NCI-H524 (cell line): ENCODE data around the gene CASKIN2.
"Not testable (repeated sequence)": the region's sequence is repeated elsewhere in the genome, so short reads cannot be mapped to it uniquely, and the experiment has no call there.

Source experiments
- DNase-seq, 2 experiments: peaks; one replicate each; lab custom pipeline; 2025; lab: John Stamatoyannopoulos, UW

Gene CASKIN2

DNA sequence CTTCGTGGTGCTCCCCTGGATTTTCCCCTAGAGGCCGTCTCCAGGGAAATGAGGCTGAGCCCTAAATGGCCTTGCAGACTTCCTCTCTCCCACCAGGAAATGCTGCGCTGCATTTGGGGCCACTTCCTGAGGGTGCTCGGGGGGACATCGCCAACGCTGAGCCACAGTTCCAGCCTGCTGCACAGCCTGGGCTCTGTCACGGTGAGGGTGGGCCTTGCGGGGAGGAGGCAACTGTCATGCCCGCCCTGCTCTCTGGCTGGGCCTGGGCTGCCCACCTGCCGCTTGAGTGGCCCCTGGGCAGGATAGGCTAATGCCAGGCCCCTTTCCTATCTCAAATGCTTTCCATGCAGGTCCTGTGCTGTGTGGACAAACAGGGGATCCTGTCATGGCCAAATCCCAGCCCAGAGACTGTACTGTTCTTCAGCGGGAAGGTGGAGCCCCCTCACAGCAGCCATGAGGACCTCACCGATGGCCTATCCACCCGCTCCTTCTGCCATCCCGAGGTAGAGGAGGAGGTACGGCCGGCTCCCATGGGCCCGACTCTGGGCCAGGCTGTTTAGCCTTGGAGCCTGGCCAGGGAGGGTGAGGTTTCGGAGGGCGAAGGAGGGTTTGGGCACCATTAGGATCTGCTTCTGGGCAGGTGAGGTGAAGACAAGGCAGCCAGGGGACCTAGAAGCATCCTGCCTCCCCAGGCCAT is 24.2 kb downstream of the CASKIN2 start:
- no peak for DNase-seq

DNA sequence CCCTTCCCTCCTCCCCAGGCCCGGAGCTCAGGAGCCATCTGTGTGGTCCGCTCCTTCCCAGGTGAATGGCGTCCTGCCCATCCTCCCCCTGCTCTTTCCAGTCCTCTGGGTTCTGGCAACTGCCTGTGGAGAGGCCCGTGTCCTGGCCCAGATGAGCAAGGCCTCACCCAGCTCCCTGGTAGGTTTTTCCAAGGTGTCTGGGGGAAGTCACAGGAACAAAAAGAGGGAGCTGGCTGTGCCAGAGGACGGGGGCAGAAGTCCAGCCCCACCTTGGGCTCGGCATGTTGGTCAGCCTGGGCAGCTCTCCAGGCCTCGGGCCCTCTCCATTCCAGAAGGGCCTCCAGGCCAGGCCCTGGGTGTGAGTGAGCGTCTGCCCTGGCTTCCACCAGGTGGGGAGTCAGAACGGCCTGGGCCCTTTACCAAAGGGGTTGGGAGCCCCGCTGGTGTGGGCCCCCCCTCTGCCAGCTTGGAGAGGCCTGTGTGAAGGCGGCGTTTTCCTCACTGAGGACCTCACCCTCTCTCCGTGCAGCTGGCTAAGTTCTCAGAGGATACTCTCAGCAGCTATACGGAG is 25.1 kb downstream of the CASKIN2 start:
- DNase-seq, result no peak

- DNase-seq, result no peak
These were observed 25.8 kb downstream of the CASKIN2 start for GRCh38 chr17:75489511-75489955.

- no peak for DNase-seq
These were observed 26.4 kb downstream of the CASKIN2 start for GRCh38 chr17:75488693-75489510.

DNA sequence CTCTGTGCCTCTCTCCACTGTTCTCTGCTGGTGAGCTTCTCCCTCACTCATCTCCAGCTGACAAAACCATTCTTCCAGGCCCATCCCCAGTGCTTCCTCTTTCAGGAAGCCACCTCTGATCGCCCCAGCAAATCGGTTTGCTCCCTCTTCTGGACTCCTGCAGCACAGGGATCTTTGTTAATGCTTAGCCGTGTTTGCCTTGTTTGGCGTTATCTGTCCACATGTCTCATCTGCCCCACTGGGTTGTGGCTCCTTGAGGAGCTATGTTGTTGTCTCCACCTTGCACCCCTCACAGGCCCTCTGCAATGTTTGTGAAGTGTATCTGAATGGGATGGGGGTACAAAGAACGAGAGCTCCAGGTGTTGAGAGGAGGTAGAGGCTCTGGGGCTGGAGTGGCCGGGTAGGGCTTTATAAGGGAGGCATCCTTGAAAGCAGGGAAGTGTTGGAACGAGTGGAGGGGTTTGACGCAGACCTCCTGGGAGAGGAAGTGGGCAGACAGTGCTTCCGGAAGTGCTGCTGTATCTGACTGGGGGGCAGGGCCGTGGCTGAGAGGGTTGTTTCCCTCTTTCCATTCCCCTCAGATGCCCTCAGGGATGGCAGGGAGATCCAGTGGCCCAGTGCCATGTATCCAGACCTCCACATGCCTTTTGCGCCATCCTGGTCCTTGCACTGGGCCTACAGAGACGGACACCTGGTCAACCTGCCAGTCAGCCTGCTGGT is 27.8 kb downstream of the CASKIN2 start:
- no peak for DNase-seq

DNA sequence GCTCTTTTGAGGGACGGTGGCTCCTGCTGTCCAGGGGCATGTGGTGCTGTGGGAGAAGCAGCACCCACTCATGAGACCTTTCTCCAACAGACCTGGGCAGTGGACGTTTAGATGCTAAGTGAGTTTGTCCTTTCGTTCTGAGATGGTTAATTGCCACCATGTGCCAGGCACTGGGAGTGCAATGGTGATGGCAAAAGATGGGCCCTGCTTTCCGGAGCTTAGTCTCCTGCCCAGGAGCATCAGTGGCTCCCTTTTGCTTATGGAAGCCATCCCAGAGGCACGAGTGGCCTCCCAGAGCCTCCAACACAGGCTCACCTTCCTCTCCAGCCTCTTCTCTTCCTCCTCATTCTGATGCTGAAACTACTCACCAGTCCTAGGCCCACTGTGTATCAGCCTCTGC is 28.4 kb downstream of the CASKIN2 start:
- no peak for DNase-seq

- no peak for DNase-seq
These were observed 29.2 kb downstream of the CASKIN2 start for GRCh38 chr17:75486151-75486550.

GRCh38 chr17:75485688-75486087 is 29.6 kb downstream of the CASKIN2 start:
- no peak for DNase-seq

DNA sequence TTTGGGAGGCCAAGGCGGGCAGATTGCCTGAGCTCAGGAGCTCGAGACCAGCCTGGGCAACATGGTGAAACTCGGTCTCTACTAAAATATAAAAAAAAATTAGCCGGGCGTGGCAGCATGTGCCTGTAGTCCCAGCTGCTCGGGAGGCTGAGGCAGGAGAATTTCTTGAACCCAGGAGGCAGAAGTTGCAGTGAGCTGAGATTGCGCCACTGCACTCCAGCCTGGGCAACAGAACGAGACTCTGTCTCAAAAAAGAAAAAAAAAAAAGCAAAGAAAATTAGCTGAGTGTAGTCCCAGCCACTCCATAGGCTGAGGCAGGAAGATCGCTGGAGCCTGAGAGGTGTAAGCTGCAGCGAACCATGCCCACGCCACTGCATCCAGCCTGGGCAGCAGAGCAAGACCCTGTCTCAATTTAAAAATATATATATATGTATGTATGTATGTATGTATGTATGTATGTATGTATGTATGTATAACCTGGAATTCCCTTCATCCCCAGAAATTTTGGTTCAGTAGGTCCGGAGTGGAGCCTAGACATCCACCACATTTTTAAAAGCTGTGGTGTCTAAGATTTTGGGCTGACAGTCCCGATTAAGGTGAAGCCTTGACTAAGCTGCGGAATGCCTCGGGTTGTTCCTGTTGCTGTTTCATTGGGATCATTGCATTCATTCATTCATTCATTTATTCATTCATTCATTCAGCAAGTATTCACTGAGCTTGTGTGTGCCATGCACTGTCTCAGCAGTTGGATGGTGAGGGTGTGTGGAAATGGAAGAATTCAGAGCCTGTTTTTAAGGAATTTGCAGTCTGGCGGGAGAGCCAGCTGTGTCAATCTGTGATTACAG is 33.0 kb downstream of the CASKIN2 start:
- no peak for DNase-seq

- peak; percentile 89 to 92 for DNase-seq
These were observed 33.9 kb downstream of the CASKIN2 start for GRCh38 chr17:75481194-75482068.

GRCh38 chr17:75480281-75480680 is 35.1 kb downstream of the CASKIN2 start:
- DNase-seq, result peak in 1 of 2 experiments; percentile 32

DNA sequence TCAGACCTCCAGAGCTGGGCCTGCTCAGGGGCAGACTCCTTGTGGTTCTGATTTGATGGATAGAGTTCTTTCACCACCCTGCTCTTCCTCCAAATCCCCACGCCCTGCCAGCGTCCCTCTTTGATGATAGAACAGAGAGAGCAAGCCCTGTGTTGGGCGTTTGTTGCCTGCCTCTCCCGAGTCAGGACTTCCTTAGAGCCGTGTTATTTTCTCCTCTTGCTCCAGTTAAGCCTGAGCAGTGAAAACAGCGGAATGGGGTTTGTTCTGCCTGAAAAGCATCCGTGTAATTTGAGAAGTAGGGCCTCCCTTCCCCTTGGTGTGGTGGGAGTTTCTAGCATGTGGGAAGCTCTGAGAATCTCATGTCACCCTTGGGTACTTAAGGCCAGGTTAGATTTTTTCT is 36.8 kb downstream of the CASKIN2 start:
- DNase-seq, result no peak

DNA sequence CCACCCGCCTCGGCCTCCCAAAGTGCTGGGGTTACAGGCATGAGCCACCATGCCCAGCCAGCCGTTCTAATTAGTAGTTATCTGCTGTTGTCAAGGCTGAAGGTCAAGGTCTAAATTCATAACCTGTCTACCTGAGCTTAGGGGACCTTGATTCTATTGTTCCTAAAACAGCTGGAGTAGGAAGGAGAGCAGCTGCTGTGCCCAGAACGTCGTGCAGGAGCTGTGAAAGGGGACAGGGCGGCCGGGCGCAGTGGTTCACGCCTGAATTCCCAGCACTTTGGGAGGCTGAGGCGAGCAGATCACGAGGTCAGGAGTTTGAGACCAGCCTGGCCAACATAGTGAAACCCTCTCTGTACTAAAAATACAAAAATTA is 37.9 kb downstream of the CASKIN2 start:
- DNase-seq, result not testable (repeated sequence)

DNA sequence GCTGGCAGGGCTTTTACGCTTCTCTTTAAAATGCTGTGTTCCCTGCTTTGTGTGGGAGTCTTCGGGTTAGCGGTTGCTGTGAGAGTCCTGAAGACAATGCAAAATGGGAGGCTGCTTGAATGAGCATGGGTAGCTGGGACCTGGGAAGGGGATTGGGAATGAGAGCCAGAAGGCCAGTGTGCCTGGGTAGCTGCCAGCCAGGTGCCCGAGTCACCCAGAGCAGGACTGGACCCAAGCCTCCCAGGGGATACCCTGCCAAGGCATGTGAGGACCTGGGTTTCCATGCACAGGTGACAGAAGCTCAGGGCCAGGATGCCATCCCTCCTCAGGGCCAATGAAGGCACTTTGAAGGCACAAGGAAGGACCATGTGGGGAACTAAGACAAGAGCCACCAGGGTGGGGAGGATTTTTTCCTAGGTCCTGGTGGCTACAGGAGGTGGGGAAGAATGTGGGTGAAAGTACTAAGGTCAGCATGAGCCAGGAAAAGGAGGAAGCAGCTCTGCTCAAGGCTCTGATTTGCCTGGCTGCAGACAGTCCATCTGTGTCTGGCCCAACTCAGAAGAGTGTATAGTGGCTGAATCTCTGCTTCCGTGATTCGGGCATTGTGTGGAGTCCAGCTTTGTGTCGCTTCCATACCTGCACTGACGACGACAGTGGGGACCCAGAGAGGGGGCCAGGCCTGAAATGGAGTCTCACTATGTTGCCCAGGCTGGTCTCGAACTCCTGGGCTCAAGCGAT is 38.4 kb downstream of the CASKIN2 start:
- DNase-seq, result no peak

DNA sequence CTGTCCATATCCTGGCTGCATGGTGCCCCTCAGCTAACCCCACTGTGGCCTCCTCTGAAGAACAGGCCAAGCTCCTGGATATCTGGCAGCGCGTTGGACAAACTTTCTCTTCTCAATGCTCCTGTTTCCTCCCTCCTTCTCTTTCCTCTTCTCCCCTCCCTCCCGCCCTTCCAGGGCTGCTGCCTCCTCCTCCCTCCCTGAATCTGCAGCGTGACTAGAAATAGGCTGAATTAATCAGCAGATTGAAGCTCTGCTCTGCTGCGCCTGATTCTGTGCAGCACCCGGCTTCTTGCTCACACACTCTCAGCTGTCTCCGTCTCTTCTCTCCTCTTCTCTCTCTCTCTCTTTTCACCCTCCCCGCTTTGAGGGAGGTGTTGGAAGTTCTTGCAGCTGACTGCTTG is 39.1 kb downstream of the CASKIN2 start:
- DNase-seq, result no peak

DNA sequence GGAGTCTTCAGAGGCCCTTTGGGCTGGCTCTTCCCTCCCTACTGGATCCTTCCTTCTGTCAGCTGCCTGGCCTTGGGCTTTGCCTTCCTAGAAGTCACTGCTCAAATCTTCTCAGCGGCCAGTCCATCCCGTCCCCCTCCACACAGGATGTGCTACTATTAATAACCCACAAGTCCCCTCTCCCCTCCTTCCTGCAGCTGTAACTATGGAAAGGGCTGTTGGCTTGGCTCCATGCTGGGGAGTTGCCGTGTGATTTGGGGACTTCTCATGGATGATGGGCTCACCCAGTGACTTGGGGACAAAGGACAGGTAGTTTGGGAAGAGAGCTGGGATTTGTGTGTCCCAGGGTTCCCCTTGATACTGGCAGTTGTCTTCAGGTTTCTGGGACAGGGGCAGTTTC is 39.5 kb downstream of the CASKIN2 start:
- no peak for DNase-seq

DNA sequence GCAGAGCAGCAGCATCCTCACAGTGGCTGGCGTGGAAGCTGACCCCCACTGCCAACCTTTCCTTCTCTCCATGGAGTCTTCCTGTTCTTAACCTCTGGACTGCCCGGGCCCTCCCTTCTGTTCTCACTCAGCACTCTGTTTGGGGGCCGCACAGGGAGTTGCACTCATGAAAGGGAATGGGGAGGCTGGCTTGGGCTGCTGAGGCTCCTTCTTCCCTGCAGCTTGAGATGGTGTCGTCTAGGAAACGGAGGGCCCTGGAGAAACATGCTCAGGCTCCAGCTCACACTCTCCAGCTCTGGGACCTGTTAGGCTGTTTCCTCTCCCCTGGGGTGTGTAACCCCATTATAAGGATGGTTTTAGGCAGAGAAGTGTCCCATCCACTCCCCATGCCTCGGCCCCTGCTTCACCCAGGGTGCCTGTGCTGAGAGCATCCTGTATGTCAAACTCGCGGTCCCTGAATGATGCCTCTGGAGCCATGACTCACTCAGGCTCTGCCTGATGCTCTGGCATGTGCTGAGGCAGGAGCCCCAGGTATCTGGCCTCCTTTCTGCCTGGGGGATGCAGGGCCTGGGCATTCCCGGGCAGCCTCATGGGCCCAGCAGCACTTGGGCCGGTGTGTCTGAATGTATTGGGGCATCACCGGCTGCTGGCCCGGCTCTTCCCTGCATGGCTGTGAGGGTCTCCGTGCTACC is 40.0 kb downstream of the CASKIN2 start:
- DNase-seq, result no peak

DNA sequence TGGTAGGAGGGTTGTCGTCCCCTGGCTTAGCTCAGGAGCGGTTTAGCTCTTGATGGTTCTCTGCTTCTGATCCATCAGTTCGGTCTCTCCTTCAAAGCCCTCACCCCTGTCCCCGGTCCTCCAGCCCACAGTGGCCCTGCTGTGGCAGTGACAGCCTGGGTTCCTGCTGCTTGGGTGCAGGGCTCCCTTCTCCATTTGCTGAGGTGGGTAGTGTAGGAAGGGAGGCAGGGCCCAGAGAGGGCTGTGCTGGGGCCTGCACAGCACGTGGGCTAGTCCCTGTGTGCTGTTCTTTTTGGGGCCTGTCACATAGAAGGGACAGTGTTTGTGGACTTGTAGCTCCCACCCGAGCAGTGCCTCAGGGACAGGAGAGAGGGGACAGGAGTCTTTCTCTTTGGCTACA is 40.6 kb downstream of the CASKIN2 start:
- DNase-seq, result no peak

DNA sequence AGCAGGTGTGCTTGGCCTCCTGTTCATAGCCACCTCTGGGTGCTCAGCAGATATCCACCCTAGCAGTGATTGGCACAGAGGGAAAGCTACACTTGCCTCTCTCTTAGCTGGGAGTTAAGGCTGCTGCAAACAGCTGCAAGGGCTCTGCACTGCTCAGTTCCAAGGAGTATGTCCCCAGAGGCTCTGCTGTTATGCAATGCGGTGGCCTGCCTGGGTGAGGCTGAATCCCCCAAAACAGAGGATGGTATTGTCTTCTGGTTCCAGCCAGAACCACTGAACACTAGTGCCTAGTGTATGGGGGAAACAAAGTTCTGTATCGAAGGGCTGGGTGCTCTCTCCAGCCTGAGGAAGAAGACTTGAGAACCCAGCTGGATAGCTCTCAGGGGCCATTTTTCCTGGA is 42.1 kb downstream of the CASKIN2 start:
- DNase-seq, result no peak
